B cell (primary cell): ENCODE measurements around the gene MST1R. TPM values are rescaled to one million over a fixed set of nuclear protein-coding genes. Genes with fewer than 3 reads are reported as not detected.

ENCODE experiments used
- ATAC-seq: fragments of 200-7000 bp; cut with Tn5 transposase; one replicate; pipeline ENCODE4 v1.10.0; 2021; ENCODE audit warnings: low read depth, mild to moderate bottlenecking, moderate number of reproducible peaks, moderate library complexity
- CTCF ChIA-PET: fragments of 350-600 bp; sonication (Branson Sonifier 250); formaldehyde crosslinking; loops from one replicate; lab custom pipeline; 2021; ENCODE audit warnings: antibody characterized with exemption, inconsistent platforms; lab: Charles Lee
- POLR2A ChIA-PET: fragments of 350-600 bp; sonication (Branson Sonifier 250); formaldehyde crosslinking; loops from one replicate; lab custom pipeline; 2021; ENCODE audit warnings: antibody characterized with exemption; lab: Charles Lee
- DNase-seq: peaks from one replicate; pipeline ENCODE4 v3.0.0; 2013
- H2AFZ ChIP-seq: 2 replicates; pipeline ENCODE4 v1.6.1; 2012; ENCODE audit warnings: mild to moderate bottlenecking, low read depth, low read length; ENCODE audit not compliant: insufficient read depth, poor library complexity, severe bottlenecking
- H3K27ac ChIP-seq, 2 donors: 1 replicate in 1 of 2; 2 replicates in 1 of 2; pipeline ENCODE4 v1.5.1; 2012 to 2013; ENCODE audit warnings: low read length in 2 of 2, mild to moderate bottlenecking in 2 of 2, moderate library complexity in 1 of 2
- H3K27me3 ChIP-seq, 4 experiments: fragments of 200-600 bp in 1 of 4; sonication (generic) in 1 of 4; replicated peaks in 1 of 4; 1 replicate in 2 of 4; 2 replicates in 2 of 4; pipeline versions ENCODE4 v1.6.1 to v1.7.0; 2013 to 2016; ENCODE audit warnings: low read length in 3 of 4, mild to moderate bottlenecking in 2 of 4, mixed read lengths in 1 of 4, moderate library complexity in 1 of 4; ENCODE audit not compliant: insufficient read depth in 4 of 4, control insufficient read depth in 3 of 4; ENCODE audit errors: control extremely low read depth in 1 of 4
- H3K36me3 ChIP-seq, 2 experiments: replicated peaks in 1 of 2; 1 replicate in 1 of 2; 2 replicates in 1 of 2; pipeline versions ENCODE4 v1.6.1 to v1.7.1; 2013; ENCODE audit warnings: low read length in 1 of 2; ENCODE audit not compliant: insufficient read depth in 2 of 2, control insufficient read depth in 1 of 2; ENCODE audit errors: control extremely low read depth in 1 of 2, extremely low read depth in 1 of 2
- H3K4me1 ChIP-seq, 2 donors: fragments of 200-600 bp in 1 of 2; sonication (generic) in 1 of 2; 1 replicate in 1 of 2; 2 replicates in 1 of 2; pipeline versions ENCODE4 v1.5.1 to v1.6.1; 2013 to 2017; ENCODE audit warnings: low read length in 2 of 2; ENCODE audit not compliant: control insufficient read depth in 2 of 2, insufficient read depth in 2 of 2
- H3K4me2 ChIP-seq: replicated peaks from 2 replicates; pipeline ENCODE3; 2012; ENCODE audit warnings: mild to moderate bottlenecking, low read depth, low read length; ENCODE audit not compliant: poor library complexity, severe bottlenecking
- H3K4me3 ChIP-seq, 5 experiments: fragments of 200-600 bp in 1 of 5; sonication (generic) in 1 of 5; 1 replicate in 3 of 5; 2 replicates in 2 of 5; pipeline versions ENCODE4 v1.5.1 to v1.7.0; 2011 to 2016; ENCODE audit warnings: low read length in 4 of 5, mild to moderate bottlenecking in 4 of 5, low read depth in 2 of 5, control low read depth in 1 of 5, moderate library complexity in 1 of 5; ENCODE audit not compliant: insufficient read depth in 1 of 5; ENCODE audit errors: control extremely low read depth in 1 of 5, extremely low read depth in 1 of 5
- H3K79me2 ChIP-seq: fragments of 200-600 bp; sonication (generic); one replicate; pipeline ENCODE4 v1.6.0; 2016; ENCODE audit warnings: low read length; ENCODE audit not compliant: control insufficient read depth, insufficient read depth
- H3K9ac ChIP-seq: fragments of 200-600 bp; sonication (generic); 2 replicates; pipeline ENCODE4 v1.6.1; 2017; ENCODE audit warnings: mild to moderate bottlenecking, low read length, moderate library complexity
- H3K9me3 ChIP-seq, 3 donors: one replicate each; pipeline versions ENCODE4 v1.6.1 to v1.7.1; 2013; ENCODE audit warnings: low read length in 2 of 3; ENCODE audit not compliant: control insufficient read depth in 2 of 3, insufficient read depth in 1 of 3; ENCODE audit errors: control extremely low read depth in 1 of 3
- H4K20me1 ChIP-seq: 2 replicates; pipeline ENCODE4 v1.6.0; 2012; ENCODE audit warnings: mild to moderate bottlenecking, low read length; ENCODE audit not compliant: insufficient read depth, control insufficient read depth, poor library complexity, severe bottlenecking
- H3K27ac Mint-ChIP-seq: one replicate; pipeline ENCODE4 v1.8.0; 2021; ENCODE audit warnings: mixed read lengths
- H3K27me3 Mint-ChIP-seq: one replicate; pipeline ENCODE4 v1.8.0; 2021; ENCODE audit warnings: mixed read lengths
- H3K4me1 Mint-ChIP-seq: one replicate; pipeline ENCODE4 v1.8.0; 2021; ENCODE audit warnings: mixed read lengths
- H3K4me3 Mint-ChIP-seq: one replicate; pipeline ENCODE4 v1.8.0; 2021; ENCODE audit warnings: mixed read lengths
- H3K9me3 Mint-ChIP-seq: one replicate; pipeline ENCODE4 v1.8.0; 2022; ENCODE audit warnings: mixed read lengths; ENCODE audit not compliant: insufficient read depth
- CTCF ChIP-seq: fragments of 200-600 bp; IDR thresholded peaks from one replicate; pipeline ENCODE4 v1.8.0; 2022; ENCODE audit warnings: antibody characterized with exemption, mild to moderate bottlenecking
- WGBS: methylation state at CpG from one replicate; pipeline ENCODE4 v1.1.5; 2013; ENCODE audit warnings: missing lambda C conversion rate; ENCODE audit not compliant: insufficient coverage; 5-methylcytosine and 5-hydroxymethylcytosine counted together
- intact Hi-C: fragments of 100-400 bp; cut with micrococcal nuclease; formaldehyde crosslinking; loops from one replicate; pipeline ENCODE4 v1.10.0; 2022
- polyA plus RNA-seq: library from polyadenylated mRNA; depleted of rRNA; stranded (reverse); fragments of >200 nt; gene quantifications from 2 replicates; pipeline ENCODE4 v1.2.3, GENCODE V29; 2012
- total RNA-seq, 2 donors: library from RNA; stranded (reverse); fragments of 120-200 nt in 1 of 2; gene quantifications; 1 replicate in 1 of 2; 2 replicates in 1 of 2; pipeline versions ENCODE4 v1.2.3 to v1.2.4, GENCODE V29; 2013 to 2022

MST1R gene
- total and polyA plus RNA-seq, 2 donors (not counting 1 experiment from before 2014, with no cell fraction given) = 1.7 to 2.4 TPM

- Histone ChIP-seq H3K27me3 (no peaks in the 10 kb centered on the region), H3K79me2 (no peaks in the 10 kb centered on the region), H3K27ac (no peak overlapping the region), H3K9me3 (peaks cover 0 to under 1% (median 0%) of the 10 kb centered on the region in 3 donors), H2AFZ (no peak overlapping the region), H3K9ac (no peak overlapping the region), H3K4me2 (no peak overlapping the region), H4K20me1 (no peaks in the 10 kb centered on the region), H3K36me3 (peaks cover 0 to 6% of the 10 kb centered on the region in 2 experiments), H3K4me1 (peaks cover 14 to 31% of the 10 kb centered on the region in 2 donors), H3K4me3 (no peak overlapping the region)
- no peaks in the 10 kb centered on the region for H3K9me3 Mint-ChIP-seq
- WGBS = 98% methylated on average over 10 of the region's 14 CpGs
- no peak for TF ChIP-seq CTCF
- H3K4me3 Mint-ChIP-seq = no peak overlapping the region
- H3K27me3 Mint-ChIP-seq = no peaks in the 10 kb centered on the region
- H3K27ac Mint-ChIP-seq = no peak overlapping the region
- intact Hi-C loops = no loop called here
- H3K4me1 Mint-ChIP-seq = peaks cover 26% of the 10 kb centered on the region
- ChIA-PET CTCF (interaction anchor here (1.0 to 1.5 kb wide), 2 partner anchors 67 to 121 kb away, joined by 3 to 5 read pairs; no protein-coding TSS in a partner anchor), POLR2A (interaction anchor here (0.6 kb wide), 1 partner anchor 605 kb away, joined by 8 read pairs; no protein-coding TSS in a partner anchor)
- DNase-seq (no peak), ATAC-seq (no peak)
These were observed 4.9 kb upstream of the MST1R start for GRCh38 chr3:49908373-49909199.
